GM20431 (cell line): ENCODE results near the gene FAM163B.

Source experiments
- in situ Hi-C: fragments of 300-500 bp; cut with MseI, MboI; formaldehyde crosslinking; loops from one replicate; pipeline ENCODE4 v1.15.0; 2020; ENCODE audit warnings: low sequenced_read_pairs; ENCODE audit not compliant: unreplicated experiment

Gene FAM163B

DNA sequence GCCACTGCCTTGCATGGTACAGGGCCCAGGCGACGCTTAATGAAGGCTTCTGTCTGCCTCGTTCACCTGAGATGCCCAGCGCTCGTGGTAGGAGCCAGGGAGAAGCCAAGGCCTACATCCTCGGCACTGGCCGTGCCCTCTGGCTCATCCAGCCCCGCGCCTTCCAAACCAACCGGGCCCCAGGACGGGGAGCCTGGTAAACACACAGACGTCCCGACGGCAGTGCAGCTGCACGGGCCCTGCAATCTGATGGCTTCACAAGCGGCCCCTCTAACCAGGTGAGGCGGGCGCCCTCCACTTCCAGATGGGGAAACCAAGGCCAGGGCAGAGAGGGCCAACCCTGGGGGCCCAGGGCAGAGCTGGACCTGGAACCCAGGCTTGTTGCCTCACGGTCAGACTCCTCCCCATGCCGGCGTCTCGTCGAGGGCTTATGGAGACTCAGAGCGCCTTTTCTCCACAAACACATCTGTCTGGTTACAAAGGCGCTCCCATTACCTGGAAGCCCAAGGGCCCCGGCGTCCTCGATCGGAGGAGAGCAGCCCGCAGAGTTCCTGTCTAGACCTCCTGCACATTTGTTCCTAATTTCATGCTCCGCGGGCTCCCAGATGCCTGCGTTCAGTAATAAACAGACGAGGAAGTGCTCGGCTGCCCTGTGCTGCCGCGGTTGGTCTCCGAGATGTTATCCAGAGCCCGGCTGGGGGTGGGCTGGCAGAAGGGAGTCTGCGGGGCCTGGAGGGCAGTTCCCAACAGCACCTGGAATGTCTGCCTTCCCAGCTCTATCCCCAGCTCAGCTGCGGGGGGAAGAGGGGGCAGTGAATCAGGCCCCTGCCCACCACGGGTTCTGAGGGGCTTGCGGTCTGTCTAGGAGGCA is 23.5 kb downstream of the FAM163B start:
- in situ Hi-C loops = no loop called here

DNA sequence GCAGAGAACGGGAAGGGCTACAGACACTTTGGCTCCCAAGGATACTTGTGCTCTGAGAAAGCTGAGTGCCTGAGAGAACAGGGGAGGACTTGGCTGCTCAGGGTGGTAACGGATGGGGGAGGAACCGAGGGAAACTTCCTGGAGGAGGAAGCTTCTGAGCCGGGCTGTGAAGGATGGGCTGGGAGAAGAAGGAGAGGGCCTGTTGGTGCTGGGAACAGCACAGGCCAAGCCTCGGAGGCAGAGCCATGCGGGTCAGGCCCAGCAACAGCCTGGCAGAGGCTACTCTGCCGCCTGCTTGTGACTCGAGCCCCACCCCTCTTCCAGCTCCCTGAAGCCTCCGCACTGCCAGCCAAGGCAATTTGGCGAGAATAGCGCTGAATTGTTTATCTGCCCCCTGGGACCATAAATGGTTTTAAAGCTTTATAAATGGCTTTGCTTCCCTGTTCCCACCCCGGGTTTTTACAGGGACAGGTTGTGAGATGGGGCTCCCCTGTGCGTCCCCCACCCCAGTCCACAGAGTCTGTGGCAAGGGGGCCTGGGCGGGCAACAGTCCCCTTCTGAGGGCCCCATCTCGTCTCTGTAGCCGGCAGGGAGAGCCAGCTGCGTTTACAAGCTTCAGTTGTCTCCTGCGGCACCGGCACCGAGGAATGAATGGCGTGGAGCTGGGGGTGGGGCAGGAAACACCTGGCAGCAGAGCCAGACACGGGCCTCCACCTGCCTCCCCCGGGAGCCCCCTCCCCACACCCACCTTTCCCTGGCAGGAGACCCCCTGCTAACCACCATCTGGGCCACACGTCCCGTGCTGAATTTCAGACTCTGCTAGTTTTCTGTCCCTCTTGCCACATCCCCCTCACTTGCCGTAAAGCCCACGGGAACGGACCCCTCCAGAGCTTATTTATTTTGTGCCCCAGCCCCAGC is 24.4 kb downstream of the FAM163B start:
- in situ Hi-C loops = no loop called here

DNA sequence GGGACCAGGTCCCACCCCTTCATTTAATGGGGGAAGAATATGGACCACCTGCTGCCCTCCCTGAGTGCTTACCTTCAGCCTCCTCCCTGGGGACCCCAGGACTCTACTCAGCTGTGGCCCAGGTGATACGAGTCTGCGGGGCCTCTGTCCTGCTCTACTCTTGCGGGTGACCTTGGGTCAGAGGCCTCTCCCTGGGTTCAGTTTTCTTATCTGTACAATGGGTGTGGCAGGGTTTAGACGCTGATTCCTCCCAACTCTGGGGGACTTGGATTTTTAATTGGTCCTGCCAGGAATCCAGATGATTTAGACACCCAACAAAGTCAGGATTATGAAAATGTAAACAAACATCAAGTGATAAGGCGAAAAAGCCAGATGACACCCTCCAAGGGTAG is 25.0 kb downstream of the FAM163B start:
- in situ Hi-C loops = no loop called here

GRCh38 chr9:133583586-133583985 is 25.6 kb downstream of the FAM163B start:
- in situ Hi-C loops = no loop called here

GRCh38 chr9:133583111-133583510 is 26.1 kb downstream of the FAM163B start:
- in situ Hi-C loops = no loop called here

GRCh38 chr9:133582501-133583045 is 26.6 kb downstream of the FAM163B start:
- in situ Hi-C loops = no loop called here

DNA sequence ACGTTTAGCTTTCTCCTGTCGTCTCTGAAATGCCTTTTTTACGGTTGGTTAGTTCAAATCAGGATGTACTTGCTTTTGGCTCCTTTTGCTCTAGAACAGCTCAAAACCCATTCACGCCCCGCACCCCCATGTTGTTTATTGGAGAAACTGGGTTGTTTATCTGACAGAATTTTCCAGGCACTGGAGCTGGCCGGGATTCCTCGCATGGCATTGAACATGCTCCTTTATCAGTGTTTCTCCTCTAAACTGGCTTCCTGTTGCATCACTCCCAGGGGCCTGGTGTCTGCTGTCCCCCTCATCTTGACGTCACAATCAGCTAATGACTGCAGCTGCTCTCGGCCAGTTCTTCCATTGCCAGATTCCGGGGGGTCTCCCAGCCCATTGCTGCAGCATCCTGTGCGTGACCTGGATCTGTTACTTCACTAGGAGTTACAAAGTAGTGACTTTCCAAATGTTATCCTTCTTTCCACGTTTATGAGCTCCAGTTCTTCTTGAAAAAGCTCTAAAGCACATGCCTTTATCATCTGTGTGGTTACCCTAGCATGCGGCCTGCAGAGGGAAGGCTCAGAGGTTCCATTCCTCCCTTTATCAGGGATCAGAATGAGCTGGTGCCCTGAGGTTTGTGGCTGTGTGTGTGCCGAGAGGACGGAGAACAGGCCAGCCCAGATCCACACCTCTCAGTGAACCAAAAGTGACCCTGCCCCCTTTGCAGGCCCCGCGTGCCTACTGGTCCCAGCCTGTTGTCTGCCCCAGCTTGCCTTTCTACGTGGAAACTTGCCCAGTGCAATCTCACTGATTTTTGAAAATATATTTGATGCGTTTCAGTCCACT is 27.5 kb downstream of the FAM163B start:
- in situ Hi-C loops = no loop called here

- in situ Hi-C loops = no loop called here
Observed at GRCh38 chr9:133581011-133581410, 28.2 kb downstream of the FAM163B start.

DNA sequence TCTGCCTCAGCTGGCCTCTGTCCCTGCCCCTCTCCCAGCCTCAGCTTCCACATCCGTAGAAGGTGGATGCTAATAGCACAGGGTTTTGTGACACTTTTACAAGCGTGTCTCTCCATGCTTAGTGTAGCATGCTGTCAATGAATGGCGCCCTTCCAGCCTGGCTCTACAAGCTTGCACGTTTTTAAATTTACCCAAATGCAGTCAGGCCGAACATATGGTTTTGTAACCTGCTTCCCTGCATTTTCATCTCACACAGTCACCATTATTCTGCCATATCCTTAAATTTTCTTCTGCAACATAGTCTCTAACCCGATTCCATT is 28.8 kb downstream of the FAM163B start:
- in situ Hi-C loops = no loop called here

GRCh38 chr9:133579601-133580418 is 29.4 kb downstream of the FAM163B start:
- in situ Hi-C loops = no loop called here

DNA sequence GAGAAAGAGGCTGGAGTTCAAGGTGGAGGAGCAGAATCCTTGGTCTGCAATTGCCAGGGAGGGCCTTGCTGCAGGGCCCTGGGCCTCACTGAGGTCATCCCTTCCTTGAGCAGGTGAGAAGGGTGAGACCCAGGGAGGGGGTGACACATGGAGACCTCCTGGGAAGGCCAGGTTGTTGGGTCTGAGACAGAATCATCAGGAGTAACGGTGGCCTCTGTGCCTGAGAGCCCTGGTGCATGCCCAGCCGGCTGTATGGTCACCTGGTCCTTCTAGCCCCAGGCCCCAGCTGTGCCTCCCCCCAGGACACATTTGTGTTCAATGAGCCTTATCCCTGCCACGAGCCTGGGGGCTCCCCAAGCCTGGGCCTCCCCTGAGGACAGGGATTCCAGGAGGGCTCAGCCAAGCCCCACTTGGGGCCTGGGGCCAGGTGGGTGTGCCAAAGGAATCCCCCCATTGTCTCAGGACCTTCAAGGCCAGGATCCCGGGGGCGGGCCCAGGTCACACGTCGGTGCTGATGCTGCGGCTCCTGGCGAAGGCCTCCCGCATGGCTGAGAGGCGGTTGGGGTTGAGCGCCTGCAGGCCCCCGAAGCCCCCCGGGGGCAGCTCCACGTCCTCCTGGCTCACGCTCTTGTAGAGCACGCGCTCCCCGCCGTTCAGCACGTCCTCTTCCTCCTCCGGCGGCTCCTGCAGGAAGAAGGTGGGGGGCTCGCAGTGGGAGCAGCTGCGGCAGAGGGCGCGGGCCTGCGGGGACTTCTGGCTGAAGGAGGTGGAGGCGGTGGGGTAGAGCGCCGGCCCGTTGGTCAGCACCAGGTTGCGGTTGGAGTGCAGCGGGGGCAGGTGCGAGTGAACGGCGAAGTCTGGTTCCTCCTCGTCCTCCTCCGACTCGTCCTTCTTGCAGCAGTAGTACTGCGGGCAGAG is 30.4 kb downstream of the FAM163B start:
- in situ Hi-C loops = no loop called here

- in situ Hi-C loops = no loop called here
Observed at GRCh38 chr9:133577737-133578112, 31.5 kb downstream of the FAM163B start.

- in situ Hi-C loops = no loop called here
Observed at GRCh38 chr9:133576875-133577736, 32.1 kb downstream of the FAM163B start.

DNA sequence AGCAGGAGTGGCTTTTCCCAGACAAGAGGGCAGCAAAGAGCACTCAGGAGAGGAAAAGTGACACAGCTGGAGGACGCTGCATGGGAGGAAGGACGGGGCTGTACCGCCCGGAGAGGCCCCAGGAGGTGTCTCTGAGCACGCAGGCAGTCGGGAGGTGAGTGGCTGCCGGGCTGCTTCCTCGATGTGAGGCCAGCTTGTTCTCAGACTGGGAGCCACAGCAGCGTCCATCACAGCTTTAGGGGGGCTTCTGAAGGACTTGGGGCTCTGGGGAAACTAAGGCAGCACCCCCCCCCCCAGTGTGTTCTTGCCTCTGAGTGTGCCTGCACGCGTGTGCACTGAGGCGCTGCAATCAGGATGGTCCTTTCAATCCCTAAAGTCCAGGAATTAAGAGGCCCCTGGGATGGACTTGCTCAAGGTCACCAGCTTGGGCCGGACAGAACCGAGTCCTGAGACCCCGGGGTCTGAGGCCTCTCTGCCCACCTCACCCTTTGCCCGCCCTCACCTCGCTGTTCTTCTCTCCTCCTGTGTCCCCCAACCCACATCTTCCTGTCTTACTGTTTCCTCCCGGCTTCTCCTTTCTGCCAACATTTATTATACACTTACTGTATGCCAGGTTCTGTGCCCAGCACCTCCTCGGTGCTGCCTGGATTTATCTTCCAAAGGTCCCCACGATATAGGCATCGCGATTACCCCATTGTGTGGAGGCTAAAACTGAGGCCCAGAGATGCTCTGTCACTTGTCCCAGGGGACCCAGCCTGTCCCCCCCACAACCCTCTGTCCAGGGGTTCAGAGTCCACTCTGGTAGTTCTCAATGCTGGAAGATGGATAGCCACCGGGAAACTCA is 32.9 kb downstream of the FAM163B start:
- in situ Hi-C loops = no loop called here

DNA sequence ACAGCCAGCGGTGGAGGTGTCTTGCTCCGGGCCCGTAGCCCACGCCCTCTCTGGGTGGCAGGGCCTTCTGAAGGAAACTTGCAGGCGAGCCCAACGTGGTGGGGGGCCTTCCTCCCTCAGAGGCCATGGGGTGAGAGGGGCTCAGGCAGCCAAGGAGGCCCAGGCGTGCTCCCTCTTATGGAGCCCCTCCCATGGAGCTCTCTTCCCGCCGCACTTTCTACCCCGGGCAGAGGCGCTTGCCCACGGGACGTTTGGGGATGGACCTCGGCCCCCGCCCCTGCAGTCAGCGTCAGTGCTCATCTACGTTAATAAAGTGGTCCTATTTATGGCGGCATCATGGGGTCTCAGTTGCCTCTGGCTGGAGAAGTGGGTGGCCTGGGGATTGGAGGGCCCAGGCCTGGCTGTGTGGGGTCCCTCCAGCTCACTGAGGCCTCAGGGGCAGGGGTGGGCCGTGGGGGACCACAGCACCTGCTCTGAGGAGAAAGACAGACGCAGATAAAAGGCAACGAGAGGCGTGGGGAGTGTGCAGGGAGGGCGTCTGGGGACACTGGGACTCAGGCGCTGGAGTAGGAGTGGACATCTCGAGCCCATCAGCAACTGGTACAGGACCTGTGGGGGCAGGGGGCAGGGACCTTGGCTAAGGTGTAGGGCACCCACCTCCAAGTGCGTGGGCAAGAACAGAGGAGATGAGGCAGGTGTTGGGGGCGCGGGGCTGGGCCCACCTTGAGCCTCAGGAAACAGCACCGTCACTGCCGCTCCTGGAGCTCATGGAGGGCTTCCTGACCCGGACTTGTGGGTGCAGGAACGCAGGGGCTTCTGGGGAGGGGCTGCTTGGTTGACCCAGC is 33.8 kb downstream of the FAM163B start:
- in situ Hi-C loops = no loop called here

DNA sequence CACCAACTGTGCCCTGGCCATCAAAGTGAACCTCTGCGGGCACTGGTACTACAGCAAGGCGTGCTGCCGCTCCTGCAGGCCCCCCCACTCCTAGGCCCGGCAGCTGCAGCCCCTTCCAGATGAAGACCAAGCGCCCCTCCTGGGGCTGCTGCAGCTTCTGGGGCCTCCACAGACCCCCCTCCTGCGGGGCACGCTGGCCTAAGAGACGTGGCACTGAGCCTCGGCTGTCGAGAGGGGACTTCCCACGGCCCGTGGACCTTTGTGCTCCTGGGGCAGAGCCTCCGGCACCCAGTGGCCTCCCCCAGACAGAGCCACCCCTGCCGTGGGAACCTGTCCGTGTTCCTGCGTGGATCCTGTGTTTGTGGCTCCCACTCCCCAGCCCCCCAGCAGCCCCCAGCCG is 34.4 kb downstream of the FAM163B start:
- in situ Hi-C loops = no loop called here
